Ramos (cell line): ENCODE measurements around the gene SIRT5.

Experiments used
- in situ Hi-C: fragments of 300-500 bp; cut with MboI; formaldehyde crosslinking; loops from one replicate; pipeline ENCODE4 v1.14.3; 2022; ENCODE audit warnings: low sequenced_read_pairs; ENCODE audit not compliant: unreplicated experiment

The SIRT5 gene

DNA sequence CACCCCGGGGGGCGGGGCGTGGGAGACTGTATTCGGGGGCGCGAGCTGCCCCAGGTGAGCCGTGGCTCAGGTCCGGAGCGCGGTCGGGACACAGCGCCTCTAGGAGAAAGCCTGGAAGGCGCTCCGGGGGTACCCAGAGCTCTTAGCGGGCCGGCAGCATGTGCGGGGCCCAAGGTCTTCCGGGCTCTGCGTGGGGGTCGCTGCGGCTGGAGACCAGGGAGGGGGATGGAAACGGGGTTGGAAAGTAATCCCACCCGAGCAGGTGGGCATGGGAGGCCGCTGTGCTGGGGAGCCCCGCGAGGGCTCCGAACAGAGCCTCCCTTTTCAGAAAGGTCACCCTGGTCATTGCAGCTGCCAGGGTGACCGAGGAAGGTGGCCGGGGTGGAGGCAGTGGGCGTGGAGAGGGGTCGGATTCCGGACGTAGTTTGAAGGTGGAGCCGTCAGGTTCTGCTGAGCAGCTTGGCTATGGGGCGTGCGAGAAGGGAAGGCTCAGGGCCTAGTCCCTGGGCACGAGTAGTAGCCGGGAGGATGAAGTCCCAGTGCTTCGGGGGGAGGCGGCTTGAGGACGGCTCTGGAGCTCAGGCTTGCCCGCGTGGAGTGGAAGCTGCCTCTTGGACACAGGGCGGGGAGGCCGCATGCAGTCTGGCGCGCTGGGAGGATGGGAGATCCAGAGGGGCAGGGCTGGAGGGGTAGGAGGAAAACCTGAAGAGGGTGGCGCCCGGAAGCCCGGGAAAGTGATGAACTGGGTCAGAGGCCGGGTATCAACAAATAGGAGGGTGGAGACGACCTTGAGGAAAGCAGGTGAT, at the start of gene SIRT5:
SIRT5 (plus strand) TSS at position 31 of the 806 bp plus-strand sequence. CDS start 9,510 bp downstream, outside the sequence.
- in situ Hi-C loops = no loop called here

GRCh38 chr6:13524801-13525508, 49.4 kb upstream of the SIRT5 start:
- in situ Hi-C loops = no loop called here

DNA sequence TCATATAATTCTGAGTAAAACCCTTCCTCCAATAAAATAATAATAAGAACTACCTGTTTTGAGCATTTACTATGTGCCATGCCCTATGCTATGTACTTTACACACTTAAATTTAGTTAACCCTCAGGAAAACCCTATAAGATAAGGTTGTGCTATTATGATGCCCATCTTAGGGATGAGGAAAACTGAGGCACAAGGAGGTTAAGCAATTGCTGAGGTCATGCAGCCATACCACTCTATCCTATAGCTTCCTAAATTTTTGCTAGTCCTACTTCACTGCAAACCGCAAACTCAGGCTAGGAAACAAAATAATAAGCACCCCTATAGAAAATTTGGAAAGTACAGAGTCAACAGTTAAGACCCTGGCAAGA, 48.1 kb upstream of the SIRT5 start:
- in situ Hi-C loops = no loop called here

DNA sequence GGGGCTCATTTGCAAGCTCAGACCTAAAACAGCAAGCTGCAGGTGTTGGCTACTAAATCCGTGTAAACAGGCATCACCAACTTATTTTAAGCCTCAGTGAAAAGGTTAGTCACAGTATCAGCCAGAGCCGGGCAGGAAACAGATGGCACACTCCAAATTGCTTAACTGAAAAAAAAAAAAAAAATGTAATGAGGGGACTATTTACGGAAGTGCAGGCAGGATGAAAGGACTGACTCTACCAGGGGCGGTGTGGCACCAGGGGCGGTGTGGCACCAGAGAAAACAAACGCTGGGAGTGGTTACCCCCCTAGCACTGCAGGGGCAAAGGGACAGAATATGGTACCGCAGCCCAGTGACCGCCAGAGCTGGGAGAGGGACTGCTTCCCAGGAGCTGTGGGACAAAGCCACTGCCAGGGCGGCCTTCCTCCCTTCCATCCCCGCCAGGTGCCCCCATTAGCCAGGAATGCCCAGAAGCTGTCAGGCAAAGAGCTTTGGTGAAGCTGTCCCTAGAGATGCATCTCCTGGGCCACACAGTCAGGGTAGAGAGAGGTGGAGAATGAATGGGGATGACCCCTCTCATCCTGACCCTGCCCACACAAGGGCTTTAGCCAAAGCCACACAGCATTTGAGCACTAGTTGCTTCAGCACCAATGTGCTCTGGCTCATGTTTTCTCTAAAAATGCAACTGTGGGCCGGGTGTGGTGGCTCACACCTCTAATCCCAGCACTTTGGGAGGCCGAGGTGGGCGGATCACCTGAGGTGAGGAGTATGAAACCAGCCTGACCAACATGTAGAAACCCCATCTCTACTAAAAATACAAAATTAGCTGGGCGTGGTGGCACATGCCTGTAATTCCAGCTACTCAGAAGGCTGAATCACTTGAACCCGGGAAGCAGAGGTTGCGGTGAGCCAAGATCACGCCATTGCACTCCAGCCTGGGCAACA, 47.4 kb upstream of the SIRT5 start:
- in situ Hi-C loops = no loop called here

- in situ Hi-C loops = no loop called here
These were observed 46.7 kb upstream of the SIRT5 start for GRCh38 chr6:13527671-13528056.

GRCh38 chr6:13528232-13528631, 46.2 kb upstream of the SIRT5 start:
- in situ Hi-C loops = no loop called here

DNA sequence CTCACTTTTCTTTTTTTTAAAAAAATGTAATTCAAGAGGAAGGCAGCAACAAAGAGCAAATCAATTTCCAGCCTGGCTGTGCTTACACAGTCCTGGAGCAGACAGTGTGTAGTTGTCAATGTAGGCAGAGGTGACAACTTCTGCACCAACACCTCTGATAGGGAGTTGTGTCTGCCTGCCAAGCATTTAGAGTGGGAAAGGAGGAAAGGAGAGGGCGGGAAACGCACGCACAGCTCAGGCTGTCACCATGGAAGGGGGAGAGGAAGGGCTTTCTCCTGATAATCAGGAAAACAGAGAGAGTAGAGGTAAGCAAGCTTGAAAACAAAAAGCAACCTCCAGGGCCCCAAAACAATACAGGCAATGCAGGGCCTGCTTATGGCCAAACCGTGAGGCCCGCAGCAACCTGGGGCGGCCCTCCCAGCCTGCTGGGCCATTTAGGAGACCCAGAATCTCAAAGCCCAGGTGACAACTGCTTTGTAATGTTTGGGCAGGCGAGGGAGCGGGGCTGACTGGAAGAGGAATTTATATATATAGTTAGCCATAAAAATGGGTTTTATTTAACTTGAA, 45.5 kb upstream of the SIRT5 start:
- in situ Hi-C loops = no loop called here

- in situ Hi-C loops = loop anchor here (5.0 kb wide), 1 partner anchor 195 kb away; no protein-coding TSS in a partner anchor
These were observed 42.4 kb upstream of the SIRT5 start for GRCh38 chr6:13531956-13532355.

DNA sequence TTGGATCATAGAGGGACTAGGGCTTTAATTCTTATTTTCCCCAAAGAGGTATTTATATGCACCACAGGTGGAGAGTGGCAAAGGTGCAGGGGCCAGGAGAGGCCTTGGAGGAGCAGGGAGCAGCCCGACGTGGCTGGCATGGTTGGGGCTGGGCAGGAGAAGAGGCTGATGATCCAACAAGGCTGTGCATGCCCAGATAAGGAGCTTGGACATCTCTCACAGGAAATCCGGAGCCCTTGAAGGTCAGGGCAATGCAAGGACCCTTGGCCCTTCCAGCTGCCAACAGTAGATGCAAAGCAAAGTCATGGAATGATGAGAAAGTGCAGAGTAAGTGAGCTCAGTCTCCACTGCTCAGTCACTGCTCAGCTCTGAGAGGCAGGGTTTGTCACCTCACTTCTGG, 39.9 kb upstream of the SIRT5 start:
- in situ Hi-C loops = loop anchor here (5.0 kb wide), 1 partner anchor 197 kb away; no protein-coding TSS in a partner anchor

DNA sequence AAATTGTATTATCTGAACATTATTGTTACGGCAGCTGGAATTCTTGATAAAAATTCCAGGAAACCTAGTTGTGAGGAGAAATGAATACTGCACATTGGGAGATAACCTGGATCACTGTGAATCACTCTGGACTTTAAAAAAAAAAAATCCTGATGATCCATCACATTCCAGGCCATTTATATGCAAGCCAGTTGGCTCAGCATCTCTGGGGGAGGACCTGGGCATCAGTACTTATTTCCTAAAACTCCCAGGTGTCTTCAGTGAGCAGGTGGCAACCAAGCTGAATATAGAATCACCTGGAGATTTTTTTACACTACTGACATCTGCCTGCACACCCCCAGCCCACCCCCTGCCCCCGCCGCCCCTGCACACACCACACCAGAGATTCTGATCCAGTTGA, 39.1 kb upstream of the SIRT5 start:
- in situ Hi-C loops = no loop called here

- in situ Hi-C loops = no loop called here
These were observed 37.4 kb upstream of the SIRT5 start for GRCh38 chr6:13536796-13537526.

- in situ Hi-C loops = no loop called here
These were observed 36.9 kb upstream of the SIRT5 start for GRCh38 chr6:13537527-13537897.

DNA sequence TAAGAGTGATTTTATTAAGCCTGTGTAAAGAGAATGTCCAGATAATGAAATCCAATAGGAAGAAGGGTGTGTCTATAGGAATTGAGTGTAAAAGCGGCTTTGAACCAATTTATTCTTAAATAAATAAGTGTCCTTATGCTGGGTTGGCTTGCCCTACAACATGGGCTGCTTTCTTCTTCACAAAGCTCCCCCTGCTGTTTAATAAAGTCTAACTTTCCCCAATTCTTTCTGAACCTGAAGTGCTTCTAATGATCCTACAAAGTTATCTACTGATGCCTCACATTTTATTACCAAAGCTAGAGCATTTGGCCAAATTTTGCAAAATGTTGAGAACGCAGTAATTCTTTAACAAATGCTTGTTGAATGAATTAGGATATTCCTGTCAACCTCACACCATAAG, 36.3 kb upstream of the SIRT5 start:
- in situ Hi-C loops = no loop called here

GRCh38 chr6:13538600-13538999, 35.8 kb upstream of the SIRT5 start:
- in situ Hi-C loops = no loop called here

DNA sequence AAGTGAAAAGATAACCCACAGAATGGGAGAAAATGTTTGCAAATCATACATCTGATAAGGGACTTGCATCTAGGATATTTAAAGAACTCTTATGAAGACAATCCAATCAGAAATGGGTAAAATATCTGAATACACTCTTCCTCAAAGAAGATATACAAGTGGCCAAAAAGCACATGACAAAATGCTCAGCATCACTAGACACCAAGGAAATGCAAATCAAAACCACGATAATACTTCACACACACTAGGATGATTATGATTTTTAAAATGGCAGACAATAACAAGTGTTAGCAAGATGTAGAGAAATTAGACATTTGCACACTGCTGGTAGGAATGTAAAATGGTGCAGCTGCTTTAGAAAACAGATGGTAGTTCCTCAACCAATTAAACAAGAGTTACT, 34.8 kb upstream of the SIRT5 start:
- in situ Hi-C loops = no loop called here

GRCh38 chr6:13541496-13541895, 32.9 kb upstream of the SIRT5 start:
- in situ Hi-C loops = no loop called here

GRCh38 chr6:13544454-13545186, 29.8 kb upstream of the SIRT5 start:
- in situ Hi-C loops = no loop called here

- in situ Hi-C loops = no loop called here
These were observed 28.5 kb upstream of the SIRT5 start for GRCh38 chr6:13545885-13546284.
